Activated T-cell treated with anti-CD3 and anti-CD28 coated beads, Interleukin-2, amount 50 U/mL, for 48 hours (primary cell): ENCODE data around the gene FGFR1OP2.
"Not testable (repeated sequence)": the region's sequence is repeated elsewhere in the genome, so short reads cannot be mapped to it uniquely, and the experiment has no call there.

Source experiments
- DNase-seq, 2 experiments: peaks; one replicate each; pipeline ENCODE4 v3.0.0-alpha.2; 2020

Gene FGFR1OP2

DNA sequence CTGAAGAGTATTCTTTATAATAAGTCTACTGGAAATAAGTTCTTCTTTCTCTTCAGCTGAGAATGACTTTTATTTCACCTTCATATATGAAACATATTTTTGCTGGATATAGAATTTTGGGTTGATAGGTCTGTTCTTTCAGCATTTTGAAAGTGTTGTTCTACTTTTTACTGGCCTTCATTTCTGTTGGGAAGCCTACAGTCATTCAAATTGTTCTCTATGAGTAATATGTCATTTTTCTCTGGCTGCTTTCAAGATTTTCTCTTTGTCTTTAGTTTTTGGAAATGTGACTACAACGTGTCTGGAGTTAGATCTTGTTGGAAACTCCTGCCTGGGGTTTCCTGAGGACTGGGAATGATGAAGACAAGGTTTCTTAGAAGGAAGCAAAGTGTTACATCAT, 10.0 kb downstream of the FGFR1OP2 start:
- no peak for DNase-seq

DNA sequence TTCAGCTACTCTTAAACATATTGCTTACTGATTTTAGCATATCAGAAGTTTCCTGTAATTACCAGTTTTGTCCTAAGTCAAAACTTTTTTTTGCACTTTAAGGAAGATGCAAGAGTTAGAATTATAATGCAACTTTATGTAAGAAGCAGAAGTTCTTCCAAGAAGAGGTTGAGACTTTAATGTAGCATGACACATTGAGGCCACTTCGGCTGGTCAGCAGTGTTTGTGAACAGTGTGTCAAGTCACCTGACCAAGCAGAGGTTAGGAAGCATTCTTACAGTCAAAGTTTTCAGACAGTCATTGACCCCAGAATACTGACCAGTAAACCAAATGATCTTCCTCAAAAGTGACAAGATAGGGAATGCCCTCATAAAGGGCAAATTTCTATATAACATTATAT, 15.2 kb downstream of the FGFR1OP2 start:
- DNase-seq = no peak

DNA sequence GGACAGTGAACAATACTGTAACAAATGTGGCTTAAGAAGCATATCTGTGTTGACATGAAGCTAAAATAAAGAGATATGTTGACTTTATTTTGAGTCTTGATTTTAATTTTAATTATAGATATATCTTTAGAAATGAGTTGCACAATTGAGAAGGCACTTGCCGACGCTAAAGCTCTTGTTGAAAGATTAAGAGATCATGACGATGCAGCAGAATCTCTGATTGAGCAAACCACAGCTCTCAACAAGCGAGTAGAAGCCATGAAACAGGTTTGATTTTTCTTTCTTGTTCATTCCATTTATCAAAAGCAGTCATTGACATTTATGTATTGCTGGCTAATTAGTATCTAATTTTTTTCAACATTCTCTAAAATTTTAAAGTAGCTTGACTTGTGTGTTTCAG, 15.8 kb downstream of the FGFR1OP2 start:
- DNase-seq = no peak

GRCh38 chr12:26961391-26961790, 23.1 kb downstream of the FGFR1OP2 start:
- DNase-seq = not testable (repeated sequence)

DNA sequence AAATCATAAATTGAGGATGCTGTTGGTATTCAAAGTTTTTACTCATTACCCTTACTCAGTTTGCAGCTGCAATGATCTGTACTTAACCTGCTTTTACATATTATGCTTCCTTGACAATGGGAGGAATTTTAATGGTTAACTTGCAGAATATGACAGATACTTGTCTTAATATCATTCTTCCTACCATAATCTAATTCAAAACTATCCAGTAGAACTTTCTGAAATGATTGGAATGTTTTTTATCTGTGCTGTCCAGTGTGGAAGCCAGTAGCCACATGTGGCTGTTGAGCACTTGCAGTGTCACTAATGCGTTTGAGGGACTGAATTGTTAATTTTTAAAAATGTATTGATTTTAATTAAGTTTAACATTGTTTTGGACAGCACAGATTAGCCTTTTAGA, 23.5 kb downstream of the FGFR1OP2 start:
- DNase-seq = no peak

GRCh38 chr12:26963413-26963812, 25.1 kb downstream of the FGFR1OP2 start:
- DNase-seq = no peak

- no peak for DNase-seq
Observed at GRCh38 chr12:26966842-26967241, 28.6 kb downstream of the FGFR1OP2 start.

- DNase-seq = no peak
Observed at GRCh38 chr12:26970136-26970535, 31.9 kb downstream of the FGFR1OP2 start.

- DNase-seq = peak; percentile 67 to 68
Observed at GRCh38 chr12:26971963-26972362, 33.7 kb downstream of the FGFR1OP2 start.

DNA sequence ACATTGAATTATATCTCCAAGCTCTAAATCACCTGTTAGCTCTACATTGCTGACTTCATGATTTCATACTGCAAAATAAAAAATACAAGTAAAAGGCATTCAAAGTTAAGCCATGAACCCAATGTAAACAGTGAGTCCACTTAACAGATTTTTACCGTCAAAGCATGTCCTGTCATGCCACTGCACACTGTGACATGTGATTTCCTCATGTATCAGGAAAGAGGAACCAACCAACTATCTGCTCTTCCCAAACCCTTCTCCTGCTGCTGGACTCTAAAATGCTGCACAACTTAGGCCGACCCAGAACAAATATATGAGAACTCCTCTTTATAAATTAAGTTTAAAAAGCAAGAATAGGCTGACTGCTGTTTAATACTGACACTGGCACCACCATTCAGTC, 38.4 kb downstream of the FGFR1OP2 start:
- DNase-seq = no peak

DNA sequence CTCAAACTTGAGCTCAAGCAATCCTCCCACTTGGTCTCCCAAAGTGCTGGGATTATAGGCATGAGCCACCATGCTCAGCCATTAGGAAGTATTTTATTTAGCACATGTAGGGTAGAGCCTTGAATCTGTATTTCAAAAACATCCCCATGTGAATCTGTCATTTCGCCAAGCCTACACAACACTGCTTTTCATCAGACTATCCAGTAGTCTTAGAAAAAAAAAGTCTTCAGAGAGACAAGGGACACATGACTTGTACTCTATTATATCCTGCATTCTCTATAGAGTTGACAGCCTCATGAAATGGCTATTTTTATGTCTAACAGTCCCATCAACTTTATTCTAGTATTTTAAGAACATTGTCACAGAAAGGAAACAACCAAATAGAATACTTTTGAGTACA, 40.5 kb downstream of the FGFR1OP2 start:
- no peak for DNase-seq

DNA sequence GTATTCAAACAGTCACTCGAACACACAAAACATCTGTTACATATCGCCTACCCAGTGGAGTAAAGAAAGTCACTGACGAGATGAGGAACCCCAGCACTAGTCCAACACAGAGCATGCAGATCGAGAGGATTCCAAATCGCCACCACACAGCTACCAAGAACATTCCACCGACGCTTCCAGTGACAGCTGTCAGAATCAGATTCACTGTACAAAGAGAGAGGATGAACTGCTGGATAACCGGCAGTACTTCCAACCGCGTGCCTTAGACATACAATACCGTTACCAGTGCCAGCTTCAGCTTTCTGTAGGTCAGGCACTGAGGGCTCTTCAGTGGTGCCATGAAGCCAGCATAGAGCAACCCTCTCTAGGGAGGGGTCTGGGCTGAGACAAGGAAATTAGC, 41.5 kb downstream of the FGFR1OP2 start:
- DNase-seq = no peak

DNA sequence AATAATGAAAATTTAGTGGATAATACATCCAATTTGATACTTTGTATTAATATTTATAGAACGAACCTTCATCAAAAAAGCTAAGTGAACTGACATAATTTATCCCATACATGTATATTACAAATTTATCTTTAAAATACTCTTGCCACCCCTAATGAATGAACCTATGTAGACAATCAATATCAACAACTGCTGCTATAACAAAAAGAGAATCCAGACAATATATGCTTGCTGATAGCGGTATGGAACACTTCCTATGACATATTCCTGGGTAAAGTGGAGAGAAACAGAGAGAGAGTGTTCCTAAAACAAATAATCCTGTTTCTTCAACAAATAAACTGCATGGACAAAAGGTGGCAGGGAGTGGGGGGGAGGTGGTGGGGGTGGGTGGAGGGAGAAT, 44.6 kb downstream of the FGFR1OP2 start:
- no peak for DNase-seq

- no peak for DNase-seq
Observed at GRCh38 chr12:26987634-26988424, 49.6 kb downstream of the FGFR1OP2 start.

- DNase-seq = no peak
Observed at GRCh38 chr12:26988703-26989102, 50.4 kb downstream of the FGFR1OP2 start.

- no peak for DNase-seq
Observed at GRCh38 chr12:26989873-26990272, 51.6 kb downstream of the FGFR1OP2 start.

GRCh38 chr12:26991826-26992225, 53.6 kb downstream of the FGFR1OP2 start:
- no peak for DNase-seq

DNA sequence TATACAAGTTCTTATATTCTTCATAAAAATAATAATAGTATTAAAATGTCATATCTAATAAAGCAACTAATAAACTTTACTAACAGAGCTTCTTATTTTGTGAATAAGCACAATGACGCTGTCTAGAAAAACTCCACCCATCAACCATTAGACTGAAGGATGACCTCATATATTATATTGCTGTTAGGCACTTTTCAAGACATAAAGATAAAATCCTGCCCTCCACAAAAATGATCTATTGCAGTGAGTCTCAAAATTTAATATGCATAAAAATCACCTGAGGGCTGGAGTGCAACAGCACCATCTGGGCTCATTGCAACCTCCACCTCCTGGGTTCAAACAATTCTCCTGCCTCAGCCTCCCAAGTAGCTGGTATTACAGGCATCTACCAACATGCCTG, 55.8 kb downstream of the FGFR1OP2 start:
- DNase-seq = no peak

DNA sequence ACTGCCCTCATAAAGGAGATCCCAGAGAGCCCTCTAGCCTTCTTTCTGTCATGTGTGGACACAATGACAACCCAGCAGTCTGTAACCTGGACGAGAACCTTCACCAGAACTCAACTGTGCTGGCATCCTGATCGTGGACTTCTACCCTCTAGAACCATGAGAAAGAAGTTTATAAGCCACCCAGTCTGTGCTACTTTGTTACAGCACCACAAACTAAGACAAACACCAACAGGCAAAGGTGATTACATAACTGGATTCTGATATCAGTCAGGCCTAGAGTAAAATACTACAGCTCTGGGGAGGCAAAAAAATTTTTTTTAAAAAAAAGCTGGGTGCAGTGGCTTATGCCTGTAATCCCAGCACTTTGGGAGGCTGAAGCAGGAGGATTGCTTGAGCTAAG, 57.4 kb downstream of the FGFR1OP2 start:
- DNase-seq = no peak

DNA sequence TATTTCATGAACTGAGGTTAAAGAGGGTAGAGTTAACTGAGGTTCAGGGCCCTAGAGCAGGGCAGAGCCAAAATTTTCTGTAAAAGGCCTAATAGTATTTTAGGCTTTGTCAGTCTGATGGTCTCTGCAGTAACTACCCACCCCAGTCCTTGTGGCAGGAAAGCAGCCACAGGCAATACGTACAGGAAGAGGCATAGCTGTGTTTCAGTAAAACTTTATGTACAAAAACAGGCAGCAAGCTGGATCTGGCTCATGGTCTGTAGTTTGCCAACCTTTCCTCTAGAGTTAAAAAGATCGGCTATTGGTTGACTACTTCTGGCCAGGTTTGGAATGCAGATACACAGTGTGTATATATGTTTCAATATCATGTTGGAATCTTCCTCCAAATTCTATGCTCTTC, 58.7 kb downstream of the FGFR1OP2 start:
- no peak for DNase-seq

DNA sequence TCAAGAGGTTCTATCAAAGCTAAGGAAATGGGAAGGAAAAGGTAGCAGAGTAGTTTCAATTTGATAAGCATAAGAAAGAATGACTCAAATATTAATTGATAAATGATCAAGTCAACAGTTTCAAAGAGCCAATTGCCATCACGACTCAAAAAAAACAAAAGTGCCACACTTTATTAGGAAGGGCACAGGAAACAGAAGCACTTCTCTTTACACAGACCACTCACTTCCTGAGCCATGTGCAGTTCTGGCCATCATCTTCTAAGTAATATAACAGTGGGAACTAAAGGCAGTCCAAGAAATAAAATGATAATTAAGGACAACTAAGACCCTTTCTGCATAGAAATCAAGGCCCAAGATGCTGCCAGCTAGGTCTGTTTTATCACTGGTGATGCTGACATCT, 62.7 kb downstream of the FGFR1OP2 start:
- no peak for DNase-seq

- no peak for DNase-seq
Observed at GRCh38 chr12:27001663-27002062, 63.4 kb downstream of the FGFR1OP2 start.

DNA sequence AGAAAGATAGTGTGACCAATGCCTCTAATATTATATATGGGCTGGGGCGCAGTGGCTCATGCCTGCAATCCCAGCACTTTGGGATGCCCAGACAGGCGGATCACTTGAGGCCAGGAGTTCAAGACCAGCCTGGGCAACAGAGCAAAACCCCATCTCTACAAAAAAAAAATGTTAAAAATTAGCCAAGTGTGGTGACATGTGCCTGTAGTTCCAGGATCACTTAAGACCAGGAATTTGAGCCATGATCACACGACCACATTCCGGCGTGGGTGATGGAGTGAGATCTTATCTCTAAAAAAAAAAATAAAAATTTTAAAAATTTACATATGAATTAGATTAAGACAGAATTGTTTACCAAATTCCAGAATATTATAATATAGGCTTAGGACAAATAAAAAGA, 63.9 kb downstream of the FGFR1OP2 start:
- DNase-seq = no peak

DNA sequence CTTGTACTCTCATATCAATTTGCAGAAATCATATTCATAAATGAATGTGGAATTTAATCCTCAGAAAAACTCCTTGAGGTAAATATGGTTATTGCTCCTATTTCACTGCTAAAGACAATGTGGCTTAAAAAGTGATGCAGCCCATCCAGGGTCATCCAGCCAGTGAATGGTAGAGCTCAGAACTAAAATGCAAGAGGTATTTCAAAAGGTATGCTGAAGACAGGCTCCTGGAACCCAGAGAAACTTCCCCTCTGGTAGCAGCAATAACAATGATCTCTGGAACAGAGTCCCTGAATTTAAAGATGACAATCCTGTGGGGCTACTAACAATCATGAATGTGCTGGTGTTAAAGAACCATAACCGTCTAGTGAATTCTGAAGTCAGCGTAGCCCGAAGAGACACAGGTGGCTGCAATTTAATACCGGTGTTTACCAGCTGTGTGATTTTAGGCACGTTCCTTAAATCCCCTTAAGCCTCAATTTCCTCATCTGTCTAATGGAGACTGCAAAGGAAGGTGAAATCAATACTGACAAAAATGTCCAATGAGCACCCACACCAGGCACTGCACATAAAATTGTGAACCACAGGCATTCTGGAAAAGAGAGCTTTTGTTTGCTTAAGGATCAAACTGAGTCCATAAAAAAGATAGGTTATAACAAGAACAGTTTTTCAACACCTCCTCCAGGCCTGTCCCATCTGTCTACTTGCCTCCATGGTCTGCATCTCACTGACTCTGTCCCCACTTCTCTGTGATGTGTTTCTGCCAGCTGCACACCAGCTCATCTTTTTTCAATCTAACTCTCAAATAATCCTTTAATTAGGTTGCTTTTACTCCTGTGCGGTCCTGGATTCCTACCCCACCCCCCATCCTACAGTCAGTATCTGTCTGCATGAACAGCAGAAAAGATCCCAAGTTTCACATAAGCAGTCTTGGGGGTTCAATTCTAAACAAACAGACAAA, 65.4 kb downstream of the FGFR1OP2 start:
- no peak for DNase-seq
